Measurements from ENCODE around the gene SCAMP4. TPM values are rescaled to one million over a fixed set of nuclear protein-coding genes. Genes with fewer than 3 reads are reported as not detected.
A peak's percentile ranks its signal among the peaks of the same experiment; 100 is the strongest.

SCAMP4 gene
- total RNA-seq, 2 donors from 2014 or later: 69.6 to 75.3 TPM

DNA sequence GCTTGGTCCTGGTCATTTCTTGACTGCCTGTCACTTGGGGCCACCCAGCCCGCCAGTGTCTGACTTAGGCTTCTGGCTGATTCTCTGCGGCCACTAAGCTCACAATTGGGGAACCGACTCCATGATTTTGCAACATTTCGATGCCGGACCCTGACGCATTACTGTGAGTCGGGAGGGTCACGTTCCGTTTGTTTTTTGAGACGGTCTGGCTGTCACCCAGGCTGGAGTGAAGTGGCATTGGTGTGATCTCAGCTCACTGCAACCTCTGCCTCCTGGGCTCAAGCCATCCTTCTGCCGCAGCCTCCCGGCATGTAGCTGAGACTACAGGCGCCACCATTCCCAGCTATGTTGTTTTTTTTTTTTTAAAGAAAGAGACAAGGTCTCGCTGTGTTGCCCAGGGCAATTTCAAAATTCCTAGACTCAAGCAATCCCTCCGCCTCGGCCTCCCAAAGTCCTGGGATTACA is 3.2 kb upstream of the SCAMP4 start:
- Histone ChIP-seq H3K9me3 (ENCODE audit: control insufficient read depth, low read length) (no peaks in the 10 kb centered on the region), H3K4me1 (ENCODE audit: control insufficient read depth, insufficient read depth, low read length) (no peaks in the 10 kb centered on the region), H3K27ac (ENCODE audit: low read depth, low read length) (no peak overlapping the region), H3K9ac (ENCODE audit: extremely low read depth, low read length, poor library complexity, severe bottlenecking) (no peak overlapping the region), H3K4me3 (ENCODE audit: low read length) (no peak overlapping the region), H3K36me3 (ENCODE audit: control insufficient read depth, insufficient read depth, low read length) (no peaks in the 10 kb centered on the region), H3K27me3 (ENCODE audit: control insufficient read depth, insufficient read depth, low read length, poor library complexity, severe bottlenecking) (no peaks in the 10 kb centered on the region)
- no peaks in the 10 kb centered on the region for H3K9me3 Mint-ChIP-seq
- DNase-seq: no peak
- H3K27me3 Mint-ChIP-seq (ENCODE audit: insufficient read depth): no peaks in the 10 kb centered on the region
- TF ChIP-seq, protein P1, sequence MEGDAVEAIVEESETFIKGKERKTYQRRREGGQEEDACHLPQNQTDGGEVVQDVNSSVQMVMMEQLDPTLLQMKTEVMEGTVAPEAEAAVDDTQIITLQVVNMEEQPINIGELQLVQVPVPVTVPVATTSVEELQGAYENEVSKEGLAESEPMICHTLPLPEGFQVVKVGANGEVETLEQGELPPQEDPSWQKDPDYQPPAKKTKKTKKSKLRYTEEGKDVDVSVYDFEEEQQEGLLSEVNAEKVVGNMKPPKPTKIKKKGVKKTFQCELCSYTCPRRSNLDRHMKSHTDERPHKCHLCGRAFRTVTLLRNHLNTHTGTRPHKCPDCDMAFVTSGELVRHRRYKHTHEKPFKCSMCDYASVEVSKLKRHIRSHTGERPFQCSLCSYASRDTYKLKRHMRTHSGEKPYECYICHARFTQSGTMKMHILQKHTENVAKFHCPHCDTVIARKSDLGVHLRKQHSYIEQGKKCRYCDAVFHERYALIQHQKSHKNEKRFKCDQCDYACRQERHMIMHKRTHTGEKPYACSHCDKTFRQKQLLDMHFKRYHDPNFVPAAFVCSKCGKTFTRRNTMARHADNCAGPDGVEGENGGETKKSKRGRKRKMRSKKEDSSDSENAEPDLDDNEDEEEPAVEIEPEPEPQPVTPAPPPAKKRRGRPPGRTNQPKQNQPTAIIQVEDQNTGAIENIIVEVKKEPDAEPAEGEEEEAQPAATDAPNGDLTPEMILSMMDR (conservative IDR thresholded peaks at IDR 0.05): no peak
- H3K4me3 Mint-ChIP-seq: no peak overlapping the region
- no peak overlapping the region for H3K27ac Mint-ChIP-seq
- H3K4me1 Mint-ChIP-seq: peaks cover 4% of the 10 kb centered on the region
- WGBS, 2 experiments (ENCODE audit: insufficient coverage in 1 of 2, insufficient read length in 1 of 2): 89 to 95% methylated on average over 14 to 16 of the region's 16 CpGs
- peaks cover 5% of the 10 kb centered on the region for H3K36me3 Mint-ChIP-seq (ENCODE audit: low read depth)

DNA sequence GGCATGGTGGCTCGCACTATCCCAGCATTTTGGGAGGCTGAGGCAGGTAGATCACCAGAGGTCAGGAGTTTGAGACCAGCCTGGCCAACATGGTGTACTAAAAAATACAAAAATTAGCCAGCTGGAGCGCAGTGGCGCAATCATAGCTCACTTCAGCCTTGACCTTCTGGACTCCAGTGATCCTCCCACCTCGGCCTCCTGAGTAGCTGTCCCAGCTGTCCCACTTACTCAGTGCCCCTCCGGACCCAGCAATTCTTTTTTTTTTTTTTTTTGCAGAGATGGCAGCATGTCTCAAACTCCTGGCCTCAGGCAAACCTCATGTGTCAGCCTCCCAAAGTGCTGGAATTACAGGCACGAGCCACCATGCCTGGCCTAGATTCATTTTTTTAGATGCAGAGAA is 2.3 kb upstream of the SCAMP4 start:
- no peak overlapping the region for H3K4me3 Mint-ChIP-seq
- H3K27ac Mint-ChIP-seq: no peak overlapping the region
- WGBS, 2 experiments (ENCODE audit: insufficient coverage in 1 of 2, insufficient read length in 1 of 2): 83 to 86% methylated on average over 5 to 6 of the region's 6 CpGs
- H3K27ac ChIP-seq (ENCODE audit: low read depth, low read length): no peak overlapping the region
- no peaks in the 10 kb centered on the region for H3K36me3 ChIP-seq (ENCODE audit: control insufficient read depth, insufficient read depth, low read length)
- no peak overlapping the region for H3K4me3 ChIP-seq (ENCODE audit: low read length)
- H3K27me3 Mint-ChIP-seq (ENCODE audit: insufficient read depth): no peaks in the 10 kb centered on the region
- no peaks in the 10 kb centered on the region for H3K9me3 ChIP-seq (ENCODE audit: control insufficient read depth, low read length)
- H3K4me1 ChIP-seq (ENCODE audit: control insufficient read depth, insufficient read depth, low read length): no peaks in the 10 kb centered on the region
- DNase-seq: no peak
- TF ChIP-seq, protein P1 (conservative IDR thresholded peaks at IDR 0.05): no peak
- peaks cover 5% of the 10 kb centered on the region for H3K36me3 Mint-ChIP-seq (ENCODE audit: low read depth)
- no peaks in the 10 kb centered on the region for H3K27me3 ChIP-seq (ENCODE audit: control insufficient read depth, insufficient read depth, low read length, poor library complexity, severe bottlenecking)
- peaks cover 4% of the 10 kb centered on the region for H3K4me1 Mint-ChIP-seq
- H3K9me3 Mint-ChIP-seq: no peaks in the 10 kb centered on the region
- H3K9ac ChIP-seq (ENCODE audit: extremely low read depth, low read length, poor library complexity, severe bottlenecking): no peak overlapping the region

GRCh38 chr19:1904860-1905109 is 414 bp upstream of the SCAMP4 start:
- Mint-ChIP-seq H3K27me3 (ENCODE audit: insufficient read depth) (no peaks in the 10 kb centered on the region), H3K4me3 (peak overlapping the region; percentile 65), H3K27ac (peak overlapping the region; percentile 86), H3K36me3 (ENCODE audit: low read depth) (peaks cover 12% of the 10 kb centered on the region), H3K9me3 (no peaks in the 10 kb centered on the region), H3K4me1 (peaks cover 4% of the 10 kb centered on the region)
- peak overlapping the region; percentile 35 for H3K4me3 ChIP-seq (ENCODE audit: low read length)
- TF ChIP-seq, protein P1 (conservative IDR thresholded peaks at IDR 0.05): no peak
- H3K4me1 ChIP-seq (ENCODE audit: control insufficient read depth, insufficient read depth, low read length): no peaks in the 10 kb centered on the region
- H3K27me3 ChIP-seq (ENCODE audit: control insufficient read depth, insufficient read depth, low read length, poor library complexity, severe bottlenecking): no peaks in the 10 kb centered on the region
- no peak overlapping the region for H3K9ac ChIP-seq (ENCODE audit: extremely low read depth, low read length, poor library complexity, severe bottlenecking)
- H3K36me3 ChIP-seq (ENCODE audit: control insufficient read depth, insufficient read depth, low read length): no peaks in the 10 kb centered on the region
- H3K9me3 ChIP-seq (ENCODE audit: control insufficient read depth, low read length): no peaks in the 10 kb centered on the region
- 60% methylated on average over 3 to 8 of the region's 8 CpGs for WGBS, 2 experiments (ENCODE audit: insufficient coverage in 1 of 2, insufficient read length in 1 of 2)
- DNase-seq: no peak
- no peak overlapping the region for H3K27ac ChIP-seq (ENCODE audit: low read depth, low read length)
